ENCODE data around the gene RABGGTA. TPM values are rescaled to one million over a fixed set of nuclear protein-coding genes. Genes with fewer than 3 reads are reported as not detected.

Gene RABGGTA
- total RNA-seq, 1 donor from 2014 or later, result 22.8 TPM

- TF ChIP-seq CTCF (conservative IDR thresholded peaks at IDR 0.05), result no peak
- no peak for DNase-seq (ENCODE audit: low read depth, low spot score)
- Mint-ChIP-seq H3K9me3 (no peaks in the 10 kb centered on the region), H3K4me3 (no peak overlapping the region), H3K4me1 (no peaks in the 10 kb centered on the region), H3K27ac (ENCODE audit: unreplicated experiment) (no peak overlapping the region), H3K27me3 (ENCODE audit: low read depth) (no peaks in the 10 kb centered on the region), H3K36me3 (ENCODE audit: low read depth) (no peaks in the 10 kb centered on the region)
Observed at GRCh38 chr14:24255931-24256711, 15.3 kb downstream of the RABGGTA start.

GRCh38 chr14:24255438-24255837, 16.0 kb downstream of the RABGGTA start:
- no peak for DNase-seq (ENCODE audit: low read depth, low spot score)
- H3K27ac Mint-ChIP-seq (ENCODE audit: unreplicated experiment), result no peak overlapping the region
- H3K4me1 Mint-ChIP-seq, result no peaks in the 10 kb centered on the region
- no peaks in the 10 kb centered on the region for H3K36me3 Mint-ChIP-seq (ENCODE audit: low read depth)
- H3K4me3 Mint-ChIP-seq, result no peak overlapping the region
- H3K9me3 Mint-ChIP-seq, result no peaks in the 10 kb centered on the region
- H3K27me3 Mint-ChIP-seq (ENCODE audit: low read depth), result no peaks in the 10 kb centered on the region
- TF ChIP-seq CTCF (conservative IDR thresholded peaks at IDR 0.05), result no peak

GRCh38 chr14:24254630-24255392, 16.6 kb downstream of the RABGGTA start:
- no peaks in the 10 kb centered on the region for H3K27me3 Mint-ChIP-seq (ENCODE audit: low read depth)
- no peaks in the 10 kb centered on the region for H3K4me1 Mint-ChIP-seq
- no peaks in the 10 kb centered on the region for H3K9me3 Mint-ChIP-seq

GRCh38 chr14:24253936-24254335, 17.5 kb downstream of the RABGGTA start:
- no peak for TF ChIP-seq CTCF (conservative IDR thresholded peaks at IDR 0.05)
- no peaks in the 10 kb centered on the region for H3K36me3 Mint-ChIP-seq (ENCODE audit: low read depth)
- no peaks in the 10 kb centered on the region for H3K9me3 Mint-ChIP-seq
- DNase-seq (ENCODE audit: low read depth, low spot score), result no peak
- H3K4me1 Mint-ChIP-seq, result no peaks in the 10 kb centered on the region
- no peaks in the 10 kb centered on the region for H3K27me3 Mint-ChIP-seq (ENCODE audit: low read depth)
- no peak overlapping the region for H3K27ac Mint-ChIP-seq (ENCODE audit: unreplicated experiment)
- no peak overlapping the region for H3K4me3 Mint-ChIP-seq

More at GRCh38 chr14:24254630-24255392, 16.6 kb downstream of the RABGGTA start:
- H3K4me3 Mint-ChIP-seq, result no peak overlapping the region
- TF ChIP-seq CTCF (conservative IDR thresholded peaks at IDR 0.05), result no peak
- no peak for DNase-seq (ENCODE audit: low read depth, low spot score)
- no peak overlapping the region for H3K27ac Mint-ChIP-seq (ENCODE audit: unreplicated experiment)
- no peaks in the 10 kb centered on the region for H3K36me3 Mint-ChIP-seq (ENCODE audit: low read depth)

GRCh38 chr14:24252289-24253124, 18.9 kb downstream of the RABGGTA start:
- H3K27ac Mint-ChIP-seq (ENCODE audit: unreplicated experiment), result no peak overlapping the region
- no peak overlapping the region for H3K4me3 Mint-ChIP-seq
- TF ChIP-seq CTCF (conservative IDR thresholded peaks at IDR 0.05), result no peak
- no peaks in the 10 kb centered on the region for H3K4me1 Mint-ChIP-seq
- no peaks in the 10 kb centered on the region for H3K36me3 Mint-ChIP-seq (ENCODE audit: low read depth)
- no peaks in the 10 kb centered on the region for H3K9me3 Mint-ChIP-seq
- no peaks in the 10 kb centered on the region for H3K27me3 Mint-ChIP-seq (ENCODE audit: low read depth)
- DNase-seq (ENCODE audit: low read depth, low spot score), result no peak
